ENCODE results near the gene GPR42. TPM values are rescaled to one million over a fixed set of nuclear protein-coding genes. Genes with fewer than 3 reads are reported as not detected.

The GPR42 gene
- total and polyA plus RNA-seq, 10 of the 15 experiments (the other 5 are each of a cell fraction or from before 2014, with no cell fraction given), result 0.13 TPM; not detected in 9

DNA sequence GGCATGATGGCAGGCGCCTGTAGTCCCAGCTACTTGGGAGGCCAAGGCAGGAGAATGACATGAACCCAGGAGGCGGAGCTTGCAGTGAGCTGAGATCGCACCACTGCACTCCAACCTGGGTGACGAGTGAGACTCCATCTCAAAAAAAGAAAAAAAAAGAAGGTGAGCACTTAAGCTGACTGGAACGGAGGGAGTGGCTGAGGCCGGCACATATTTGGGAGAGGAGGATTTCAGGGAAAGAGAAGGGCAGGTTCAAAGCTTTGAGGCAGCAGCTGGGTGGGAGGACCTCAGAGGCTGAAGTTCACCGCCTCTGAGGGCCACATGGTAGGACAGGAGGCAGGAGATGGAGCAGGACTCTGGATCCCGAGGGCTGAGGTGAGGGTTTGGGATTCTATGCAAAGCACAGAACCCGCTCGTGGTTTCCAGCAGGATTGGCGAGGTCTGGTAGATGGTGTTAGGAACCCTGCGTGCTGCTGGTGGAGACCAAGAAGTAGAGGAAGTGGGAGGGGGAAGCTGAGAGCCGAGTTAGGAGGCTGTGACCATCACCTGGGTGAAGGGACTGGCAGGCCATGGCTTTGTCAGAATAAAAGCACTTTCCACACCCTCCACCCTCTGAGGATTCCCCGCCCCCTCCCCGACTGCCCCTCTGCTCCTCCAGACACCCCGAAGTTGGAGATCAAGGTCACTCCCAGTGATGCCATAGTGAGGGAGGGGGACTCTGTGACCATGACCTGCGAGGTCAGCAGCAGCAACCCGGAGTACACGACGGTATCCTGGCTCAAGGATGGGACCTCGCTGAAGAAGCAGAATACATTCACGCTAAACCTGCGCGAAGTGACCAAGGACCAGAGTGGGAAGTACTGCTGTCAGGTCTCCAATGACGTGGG, 33.5 kb upstream of the GPR42 start (continued):
- TF ChIP-seq, protein P1, sequence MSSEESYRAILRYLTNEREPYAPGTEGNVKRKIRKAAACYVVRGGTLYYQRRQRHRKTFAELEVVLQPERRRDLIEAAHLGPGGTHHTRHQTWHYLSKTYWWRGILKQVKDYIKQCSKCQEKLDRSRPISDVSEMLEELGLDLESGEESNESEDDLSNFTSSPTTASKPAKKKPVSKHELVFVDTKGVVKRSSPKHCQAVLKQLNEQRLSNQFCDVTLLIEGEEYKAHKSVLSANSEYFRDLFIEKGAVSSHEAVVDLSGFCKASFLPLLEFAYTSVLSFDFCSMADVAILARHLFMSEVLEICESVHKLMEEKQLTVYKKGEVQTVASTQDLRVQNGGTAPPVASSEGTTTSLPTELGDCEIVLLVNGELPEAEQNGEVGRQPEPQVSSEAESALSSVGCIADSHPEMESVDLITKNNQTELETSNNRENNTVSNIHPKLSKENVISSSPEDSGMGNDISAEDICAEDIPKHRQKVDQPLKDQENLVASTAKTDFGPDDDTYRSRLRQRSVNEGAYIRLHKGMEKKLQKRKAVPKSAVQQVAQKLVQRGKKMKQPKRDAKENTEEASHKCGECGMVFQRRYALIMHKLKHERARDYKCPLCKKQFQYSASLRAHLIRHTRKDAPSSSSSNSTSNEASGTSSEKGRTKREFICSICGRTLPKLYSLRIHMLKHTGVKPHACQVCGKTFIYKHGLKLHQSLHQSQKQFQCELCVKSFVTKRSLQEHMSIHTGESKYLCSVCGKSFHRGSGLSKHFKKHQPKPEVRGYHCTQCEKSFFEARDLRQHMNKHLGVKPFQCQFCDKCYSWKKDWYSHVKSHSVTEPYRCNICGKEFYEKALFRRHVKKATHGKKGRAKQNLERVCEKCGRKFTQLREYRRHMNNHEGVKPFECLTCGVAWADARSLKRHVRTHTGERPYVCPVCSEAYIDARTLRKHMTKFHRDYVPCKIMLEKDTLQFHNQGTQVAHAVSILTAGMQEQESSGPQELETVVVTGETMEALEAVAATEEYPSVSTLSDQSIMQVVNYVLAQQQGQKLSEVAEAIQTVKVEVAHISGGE (CRISPR knock-in tag; IDR thresholded peaks at IDR 0.05), result no peak
- peak; percentile 17; the same call in 1 of the 2 replicates for TF ChIP-seq POLR2A (IDR thresholded peaks at IDR 0.05; ENCODE audit: low read depth, low read length)
- TF ChIP-seq RAD51 (IDR thresholded peaks at IDR 0.05), result no peak
- peak; percentile 24; the same call in 1 of the 2 replicates for TF ChIP-seq POLR2AphosphoS2 (IDR thresholded peaks at IDR 0.05; ENCODE audit: low read depth, low read length)
- no peak for TF ChIP-seq SUPT20H (IDR thresholded peaks at IDR 0.05; ENCODE audit: borderline replicate concordance, control insufficient read depth, low read depth, low read length)
- no peak for TF ChIP-seq CHD2 (IDR thresholded peaks at IDR 0.05; ENCODE audit: borderline replicate concordance, low read depth, low read length)
- TF ChIP-seq HDAC6 (IDR thresholded peaks at IDR 0.05; ENCODE audit: unreplicated experiment), result no peak
- TF ChIP-seq, protein P2, sequence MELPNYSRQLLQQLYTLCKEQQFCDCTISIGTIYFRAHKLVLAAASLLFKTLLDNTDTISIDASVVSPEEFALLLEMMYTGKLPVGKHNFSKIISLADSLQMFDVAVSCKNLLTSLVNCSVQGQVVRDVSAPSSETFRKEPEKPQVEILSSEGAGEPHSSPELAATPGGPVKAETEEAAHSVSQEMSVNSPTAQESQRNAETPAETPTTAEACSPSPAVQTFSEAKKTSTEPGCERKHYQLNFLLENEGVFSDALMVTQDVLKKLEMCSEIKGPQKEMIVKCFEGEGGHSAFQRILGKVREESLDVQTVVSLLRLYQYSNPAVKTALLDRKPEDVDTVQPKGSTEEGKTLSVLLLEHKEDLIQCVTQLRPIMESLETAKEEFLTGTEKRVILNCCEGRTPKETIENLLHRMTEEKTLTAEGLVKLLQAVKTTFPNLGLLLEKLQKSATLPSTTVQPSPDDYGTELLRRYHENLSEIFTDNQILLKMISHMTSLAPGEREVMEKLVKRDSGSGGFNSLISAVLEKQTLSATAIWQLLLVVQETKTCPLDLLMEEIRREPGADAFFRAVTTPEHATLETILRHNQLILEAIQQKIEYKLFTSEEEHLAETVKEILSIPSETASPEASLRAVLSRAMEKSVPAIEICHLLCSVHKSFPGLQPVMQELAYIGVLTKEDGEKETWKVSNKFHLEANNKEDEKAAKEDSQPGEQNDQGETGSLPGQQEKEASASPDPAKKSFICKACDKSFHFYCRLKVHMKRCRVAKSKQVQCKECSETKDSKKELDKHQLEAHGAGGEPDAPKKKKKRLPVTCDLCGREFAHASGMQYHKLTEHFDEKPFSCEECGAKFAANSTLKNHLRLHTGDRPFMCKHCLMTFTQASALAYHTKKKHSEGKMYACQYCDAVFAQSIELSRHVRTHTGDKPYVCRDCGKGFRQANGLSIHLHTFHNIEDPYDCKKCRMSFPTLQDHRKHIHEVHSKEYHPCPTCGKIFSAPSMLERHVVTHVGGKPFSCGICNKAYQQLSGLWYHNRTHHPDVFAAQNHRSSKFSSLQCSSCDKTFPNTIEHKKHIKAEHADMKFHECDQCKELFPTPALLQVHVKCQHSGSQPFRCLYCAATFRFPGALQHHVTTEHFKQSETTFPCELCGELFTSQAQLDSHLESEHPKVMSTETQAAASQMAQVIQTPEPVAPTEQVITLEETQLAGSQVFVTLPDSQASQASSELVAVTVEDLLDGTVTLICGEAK (IDR thresholded peaks at IDR 0.05; ENCODE audit: borderline replicate concordance), result no peak
- TF ChIP-seq, protein P3, sequence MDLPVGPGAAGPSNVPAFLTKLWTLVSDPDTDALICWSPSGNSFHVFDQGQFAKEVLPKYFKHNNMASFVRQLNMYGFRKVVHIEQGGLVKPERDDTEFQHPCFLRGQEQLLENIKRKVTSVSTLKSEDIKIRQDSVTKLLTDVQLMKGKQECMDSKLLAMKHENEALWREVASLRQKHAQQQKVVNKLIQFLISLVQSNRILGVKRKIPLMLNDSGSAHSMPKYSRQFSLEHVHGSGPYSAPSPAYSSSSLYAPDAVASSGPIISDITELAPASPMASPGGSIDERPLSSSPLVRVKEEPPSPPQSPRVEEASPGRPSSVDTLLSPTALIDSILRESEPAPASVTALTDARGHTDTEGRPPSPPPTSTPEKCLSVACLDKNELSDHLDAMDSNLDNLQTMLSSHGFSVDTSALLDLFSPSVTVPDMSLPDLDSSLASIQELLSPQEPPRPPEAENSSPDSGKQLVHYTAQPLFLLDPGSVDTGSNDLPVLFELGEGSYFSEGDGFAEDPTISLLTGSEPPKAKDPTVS (IDR thresholded peaks at IDR 0.05; ENCODE audit: low read depth, low read length), result no peak
- TF ChIP-seq, protein P4, sequence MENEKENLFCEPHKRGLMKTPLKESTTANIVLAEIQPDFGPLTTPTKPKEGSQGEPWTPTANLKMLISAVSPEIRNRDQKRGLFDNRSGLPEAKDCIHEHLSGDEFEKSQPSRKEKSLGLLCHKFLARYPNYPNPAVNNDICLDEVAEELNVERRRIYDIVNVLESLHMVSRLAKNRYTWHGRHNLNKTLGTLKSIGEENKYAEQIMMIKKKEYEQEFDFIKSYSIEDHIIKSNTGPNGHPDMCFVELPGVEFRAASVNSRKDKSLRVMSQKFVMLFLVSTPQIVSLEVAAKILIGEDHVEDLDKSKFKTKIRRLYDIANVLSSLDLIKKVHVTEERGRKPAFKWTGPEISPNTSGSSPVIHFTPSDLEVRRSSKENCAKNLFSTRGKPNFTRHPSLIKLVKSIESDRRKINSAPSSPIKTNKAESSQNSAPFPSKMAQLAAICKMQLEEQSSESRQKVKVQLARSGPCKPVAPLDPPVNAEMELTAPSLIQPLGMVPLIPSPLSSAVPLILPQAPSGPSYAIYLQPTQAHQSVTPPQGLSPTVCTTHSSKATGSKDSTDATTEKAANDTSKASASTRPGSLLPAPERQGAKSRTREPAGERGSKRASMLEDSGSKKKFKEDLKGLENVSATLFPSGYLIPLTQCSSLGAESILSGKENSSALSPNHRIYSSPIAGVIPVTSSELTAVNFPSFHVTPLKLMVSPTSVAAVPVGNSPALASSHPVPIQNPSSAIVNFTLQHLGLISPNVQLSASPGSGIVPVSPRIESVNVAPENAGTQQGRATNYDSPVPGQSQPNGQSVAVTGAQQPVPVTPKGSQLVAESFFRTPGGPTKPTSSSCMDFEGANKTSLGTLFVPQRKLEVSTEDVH (IDR thresholded peaks at IDR 0.05; ENCODE audit: low read depth, partially characterized antibody), result no peak
- TF ChIP-seq STAT1 (conservative IDR thresholded peaks at IDR 0.05), result no peak
- no peak for TF ChIP-seq ASH2L (IDR thresholded peaks at IDR 0.05; ENCODE audit: borderline replicate concordance, low read depth)
- no peak for TF ChIP-seq PAX8 (IDR thresholded peaks at IDR 0.05)
- TF ChIP-seq, protein P5, sequence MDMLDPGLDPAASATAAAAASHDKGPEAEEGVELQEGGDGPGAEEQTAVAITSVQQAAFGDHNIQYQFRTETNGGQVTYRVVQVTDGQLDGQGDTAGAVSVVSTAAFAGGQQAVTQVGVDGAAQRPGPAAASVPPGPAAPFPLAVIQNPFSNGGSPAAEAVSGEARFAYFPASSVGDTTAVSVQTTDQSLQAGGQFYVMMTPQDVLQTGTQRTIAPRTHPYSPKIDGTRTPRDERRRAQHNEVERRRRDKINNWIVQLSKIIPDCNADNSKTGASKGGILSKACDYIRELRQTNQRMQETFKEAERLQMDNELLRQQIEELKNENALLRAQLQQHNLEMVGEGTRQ (IDR thresholded peaks at IDR 0.05; ENCODE audit: borderline replicate concordance, low read depth, low read length), result no peak
- TF ChIP-seq NFIC (IDR thresholded peaks at IDR 0.05; ENCODE audit: low read depth, low read length), result no peak
- TF ChIP-seq ZSCAN29 (IDR thresholded peaks at IDR 0.05), result no peak

Measured in GM12878 (cell line).